Kidney epithelial cell (primary cell): ENCODE results near the gene FAM118B. TPM values are rescaled to one million over a fixed set of nuclear protein-coding genes. Genes with fewer than 3 reads are reported as not detected.
"Not testable (repeated sequence)": the region's sequence is repeated elsewhere in the genome, so short reads cannot be mapped to it uniquely, and the experiment has no call there.

Source experiments
- DNase-seq: peaks from one replicate; pipeline ENCODE4 v3.0.0-alpha.2; 2010; ENCODE audit warnings: low read depth
- H3K27me3 ChIP-seq: 2 replicates; pipeline ENCODE4 v1.6.0; 2011; ENCODE audit warnings: low read length; ENCODE audit not compliant: control insufficient read depth, insufficient read depth
- H3K36me3 ChIP-seq: 2 replicates; pipeline ENCODE4 v1.5.1; 2011; ENCODE audit warnings: low read length; ENCODE audit not compliant: control insufficient read depth, insufficient read depth
- H3K4me3 ChIP-seq: 2 replicates; pipeline ENCODE4 v1.5.1; 2011; ENCODE audit warnings: low read depth, mild to moderate bottlenecking, control low read depth, low read length
- total RNA-seq: library from RNA; depleted of rRNA; stranded (reverse); fragments of >200 nt; gene quantifications from 2 replicates; pipeline ENCODE4 v1.2.3, GENCODE V29; 2015
- TF ChIP-seq, protein P1 (sequence below): IDR thresholded peaks from 2 replicates; pipeline ENCODE4 v1.5.1; 2011; ENCODE audit warnings: mild to moderate bottlenecking, moderate library complexity, low read length, control low read depth, inconsistent platforms; ENCODE audit not compliant: insufficient read depth, poor library complexity, severe bottlenecking

Gene FAM118B
- total RNA-seq, 1 donor from 2014 or later = 36.0 TPM

DNA sequence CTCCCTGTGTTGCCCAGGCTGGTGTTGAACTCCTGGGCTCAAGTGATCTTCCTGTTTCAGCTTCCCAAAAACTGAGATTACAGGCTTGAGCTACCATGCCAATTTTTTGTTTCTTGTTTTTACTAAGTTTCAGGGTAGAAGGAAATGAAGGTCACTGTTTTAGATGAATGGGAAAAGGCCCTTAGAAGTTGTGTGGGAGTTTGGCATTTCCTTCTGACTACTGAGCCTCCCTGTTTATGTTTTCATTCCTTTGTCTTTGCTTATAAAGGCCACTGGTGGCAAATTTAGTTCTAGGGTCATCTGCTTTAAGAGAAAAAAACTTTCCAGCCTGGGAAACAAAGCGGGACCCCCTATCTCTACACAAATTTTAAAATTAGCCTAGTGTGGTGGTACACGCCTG, 35.1 kb downstream of the FAM118B start:
- Histone ChIP-seq H3K27me3 (no peaks in the 10 kb centered on the region), H3K36me3 (no peaks in the 10 kb centered on the region), H3K4me3 (no peak overlapping the region)
- DNase-seq = no peak
- TF ChIP-seq, protein P1, sequence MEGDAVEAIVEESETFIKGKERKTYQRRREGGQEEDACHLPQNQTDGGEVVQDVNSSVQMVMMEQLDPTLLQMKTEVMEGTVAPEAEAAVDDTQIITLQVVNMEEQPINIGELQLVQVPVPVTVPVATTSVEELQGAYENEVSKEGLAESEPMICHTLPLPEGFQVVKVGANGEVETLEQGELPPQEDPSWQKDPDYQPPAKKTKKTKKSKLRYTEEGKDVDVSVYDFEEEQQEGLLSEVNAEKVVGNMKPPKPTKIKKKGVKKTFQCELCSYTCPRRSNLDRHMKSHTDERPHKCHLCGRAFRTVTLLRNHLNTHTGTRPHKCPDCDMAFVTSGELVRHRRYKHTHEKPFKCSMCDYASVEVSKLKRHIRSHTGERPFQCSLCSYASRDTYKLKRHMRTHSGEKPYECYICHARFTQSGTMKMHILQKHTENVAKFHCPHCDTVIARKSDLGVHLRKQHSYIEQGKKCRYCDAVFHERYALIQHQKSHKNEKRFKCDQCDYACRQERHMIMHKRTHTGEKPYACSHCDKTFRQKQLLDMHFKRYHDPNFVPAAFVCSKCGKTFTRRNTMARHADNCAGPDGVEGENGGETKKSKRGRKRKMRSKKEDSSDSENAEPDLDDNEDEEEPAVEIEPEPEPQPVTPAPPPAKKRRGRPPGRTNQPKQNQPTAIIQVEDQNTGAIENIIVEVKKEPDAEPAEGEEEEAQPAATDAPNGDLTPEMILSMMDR = no peak

DNA sequence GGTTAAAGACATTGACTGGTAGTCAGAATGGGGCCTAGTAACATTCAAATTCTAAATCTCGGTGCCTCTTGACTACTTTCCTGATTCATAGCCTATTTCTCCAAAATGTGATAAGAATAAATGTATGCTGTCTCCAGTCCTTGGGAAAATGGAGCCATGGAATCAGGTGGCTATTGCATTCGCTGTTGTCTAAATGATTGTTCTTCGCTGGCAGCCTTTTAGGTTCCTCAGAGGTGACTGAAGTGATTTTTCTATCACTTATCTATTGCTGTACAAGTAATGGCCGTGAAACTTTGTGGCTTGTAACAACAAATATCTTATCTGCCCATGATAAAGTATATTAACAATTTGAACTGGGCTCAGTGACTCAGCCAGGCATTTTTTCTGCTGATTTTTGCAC, 41.7 kb downstream of the FAM118B start:
- TF ChIP-seq, protein P1 = no peak
- no peak for DNase-seq
- no peaks in the 10 kb centered on the region for H3K27me3 ChIP-seq
- no peaks in the 10 kb centered on the region for H3K36me3 ChIP-seq
- no peak overlapping the region for H3K4me3 ChIP-seq

DNA sequence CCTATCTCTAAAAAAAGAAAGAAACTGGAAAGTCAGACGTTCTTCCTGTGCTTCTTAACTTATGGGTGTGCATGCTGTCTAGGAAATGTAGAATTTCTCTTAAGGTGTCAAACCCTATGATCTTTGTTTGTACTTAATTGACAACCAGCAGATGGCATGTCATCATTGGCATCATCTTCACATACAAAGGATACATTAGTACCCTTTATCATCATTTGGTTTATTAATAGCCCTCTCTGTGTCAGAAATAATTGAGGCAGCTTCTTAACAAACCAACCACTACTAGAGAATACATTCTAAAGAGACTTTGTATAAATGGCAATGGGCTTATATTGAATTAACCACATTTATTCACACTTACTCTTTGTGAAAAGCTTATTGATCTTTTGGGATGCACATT, 43.2 kb downstream of the FAM118B start:
- Histone ChIP-seq H3K36me3 (no peaks in the 10 kb centered on the region), H3K4me3 (no peak overlapping the region), H3K27me3 (no peaks in the 10 kb centered on the region)
- DNase-seq = no peak
- TF ChIP-seq, protein P1 = no peak

DNA sequence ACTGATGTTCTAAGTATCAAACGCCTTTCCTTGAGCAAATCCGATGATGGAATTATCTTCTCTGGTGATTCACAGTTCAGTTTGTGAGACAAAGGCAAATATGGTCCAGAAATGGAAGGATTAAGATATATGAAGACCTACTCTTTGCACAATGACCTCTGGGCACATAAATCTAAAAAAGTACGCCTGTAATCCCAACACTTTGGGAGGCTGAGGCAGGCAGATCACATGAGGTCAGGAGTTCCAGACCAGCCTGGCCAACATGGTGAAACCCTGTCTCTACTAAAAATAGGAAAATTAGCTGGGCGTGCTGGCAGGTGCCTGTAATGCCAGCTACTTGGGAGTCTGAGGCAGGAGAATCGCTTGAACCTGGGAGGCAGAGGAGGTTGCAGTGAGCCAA, 43.9 kb downstream of the FAM118B start:
- H3K27me3 ChIP-seq, H3K4me3 ChIP-seq, DNase-seq, H3K36me3 ChIP-seq: not testable (repeated sequence)

DNA sequence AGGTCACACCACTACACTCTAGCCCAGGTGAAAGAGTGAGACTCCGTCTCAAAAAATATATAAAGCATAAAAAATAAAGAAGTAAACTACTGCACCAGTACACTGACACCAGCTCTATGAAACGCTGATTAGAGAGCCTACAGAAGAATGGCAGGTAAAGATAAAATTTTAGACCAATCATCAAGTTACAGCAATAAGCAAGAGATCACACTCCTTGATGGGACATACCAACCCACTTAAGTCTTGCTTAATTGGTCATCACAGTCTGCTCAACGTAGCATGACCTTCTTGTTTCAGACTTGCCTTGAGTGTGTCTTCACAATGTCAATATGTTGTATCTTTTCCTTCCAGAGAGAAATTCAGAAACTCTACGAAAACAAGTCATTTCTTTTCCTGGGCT, 44.6 kb downstream of the FAM118B start:
- TF ChIP-seq, protein P1 = no peak
- H3K36me3 ChIP-seq = no peaks in the 10 kb centered on the region
- no peak for DNase-seq

DNA sequence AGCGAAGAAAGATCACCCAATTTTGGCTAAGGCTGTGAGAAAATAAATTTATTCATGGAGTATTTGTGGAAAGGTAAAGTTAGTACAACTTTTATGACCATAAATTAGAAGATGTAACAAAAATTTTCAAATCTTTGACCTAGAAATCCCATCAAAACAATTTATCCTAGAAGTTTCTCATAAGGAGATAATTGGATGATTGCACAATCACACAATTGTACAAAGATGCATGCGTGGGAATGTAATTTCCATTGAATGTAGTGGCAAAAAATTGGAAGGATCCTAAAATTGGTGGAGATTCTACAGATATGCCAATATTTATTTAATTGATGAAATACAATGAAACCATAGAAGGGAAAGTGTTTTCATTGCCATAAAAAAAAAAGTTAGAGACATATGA, 45.6 kb downstream of the FAM118B start:
- no peak overlapping the region for H3K4me3 ChIP-seq
- no peaks in the 10 kb centered on the region for H3K27me3 ChIP-seq
- TF ChIP-seq, protein P1 = no peak
- H3K36me3 ChIP-seq = no peaks in the 10 kb centered on the region
- no peak for DNase-seq

More for the DNA sequence above, 44.6 kb downstream of the FAM118B start:
- no peak overlapping the region for H3K4me3 ChIP-seq
- H3K27me3 ChIP-seq = no peaks in the 10 kb centered on the region
